Measurements from ENCODE around the gene VRK2.
"Not testable (repeated sequence)": the region's sequence is repeated elsewhere in the genome, so short reads cannot be mapped to it uniquely, and the experiment has no call there.

The VRK2 gene

DNA sequence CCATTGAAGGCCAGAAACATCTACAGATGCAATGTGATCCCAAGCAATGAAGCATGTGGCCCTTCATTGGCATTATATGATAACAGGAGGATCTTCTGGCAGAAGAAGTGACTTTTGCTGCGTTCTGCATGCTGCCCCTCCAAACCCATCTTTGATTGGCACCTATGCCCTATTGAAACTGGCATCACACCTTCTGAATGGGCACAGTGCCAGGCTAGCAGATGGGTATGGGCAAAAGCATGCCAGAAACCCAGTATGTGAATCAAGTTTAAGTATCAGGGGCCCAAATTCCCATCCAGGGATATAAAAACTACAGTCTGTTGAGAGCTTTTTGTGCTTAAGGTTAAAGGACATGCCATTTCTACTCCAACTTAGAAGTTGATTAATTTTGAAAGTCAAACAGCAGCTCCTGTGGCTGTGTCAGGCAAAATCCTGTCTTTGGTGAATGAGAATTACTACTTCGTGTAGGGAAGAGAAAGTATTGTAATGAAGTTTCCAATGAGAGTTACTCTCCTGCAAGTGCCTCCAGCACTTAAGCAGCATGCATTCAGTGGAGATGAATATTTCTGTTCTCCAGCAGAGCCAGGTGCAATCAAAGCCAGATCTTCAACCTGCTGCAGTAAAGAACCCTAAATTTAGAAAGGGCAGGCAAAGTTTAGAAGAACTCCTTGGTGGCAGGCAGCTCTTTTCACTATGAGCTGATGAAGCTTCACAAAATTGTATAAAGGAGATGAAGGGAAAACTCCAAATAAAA, 8.6 kb downstream of the VRK2 start:
- DNase-seq: no peak

DNA sequence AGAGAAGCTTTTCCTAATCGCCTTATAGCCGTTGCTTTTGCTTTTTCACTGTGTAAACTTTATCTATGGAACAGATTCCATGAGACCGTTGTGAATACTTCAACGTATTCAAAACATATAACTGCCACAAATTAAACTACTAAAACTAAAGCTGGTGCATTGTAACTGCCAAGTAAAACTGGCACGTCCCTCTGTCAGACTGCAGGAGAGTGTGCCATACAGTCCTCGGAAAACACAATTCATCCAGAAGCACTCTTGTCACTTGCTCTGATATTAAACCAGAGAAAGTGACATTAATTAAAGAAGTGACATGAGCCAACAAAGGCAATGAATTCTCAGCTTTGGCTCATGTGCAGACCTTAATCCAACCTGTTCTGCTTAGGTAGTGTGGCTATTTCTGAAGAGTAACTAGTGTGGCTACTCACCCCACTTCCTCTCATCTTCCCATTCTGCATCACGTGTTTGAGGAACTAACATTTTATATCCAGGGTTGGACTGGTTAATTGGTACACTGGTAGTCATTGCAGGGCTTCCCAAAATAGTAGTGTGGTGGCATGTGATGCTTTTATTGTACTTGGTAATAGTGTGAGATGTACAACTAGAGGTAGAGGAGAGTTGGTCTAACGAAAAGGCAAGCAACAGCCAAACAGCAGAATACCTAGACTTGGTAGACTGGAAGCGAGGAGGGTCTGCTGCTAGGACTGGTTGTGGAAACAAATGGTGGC, 9.7 kb downstream of the VRK2 start:
- DNase-seq: no peak

DNA sequence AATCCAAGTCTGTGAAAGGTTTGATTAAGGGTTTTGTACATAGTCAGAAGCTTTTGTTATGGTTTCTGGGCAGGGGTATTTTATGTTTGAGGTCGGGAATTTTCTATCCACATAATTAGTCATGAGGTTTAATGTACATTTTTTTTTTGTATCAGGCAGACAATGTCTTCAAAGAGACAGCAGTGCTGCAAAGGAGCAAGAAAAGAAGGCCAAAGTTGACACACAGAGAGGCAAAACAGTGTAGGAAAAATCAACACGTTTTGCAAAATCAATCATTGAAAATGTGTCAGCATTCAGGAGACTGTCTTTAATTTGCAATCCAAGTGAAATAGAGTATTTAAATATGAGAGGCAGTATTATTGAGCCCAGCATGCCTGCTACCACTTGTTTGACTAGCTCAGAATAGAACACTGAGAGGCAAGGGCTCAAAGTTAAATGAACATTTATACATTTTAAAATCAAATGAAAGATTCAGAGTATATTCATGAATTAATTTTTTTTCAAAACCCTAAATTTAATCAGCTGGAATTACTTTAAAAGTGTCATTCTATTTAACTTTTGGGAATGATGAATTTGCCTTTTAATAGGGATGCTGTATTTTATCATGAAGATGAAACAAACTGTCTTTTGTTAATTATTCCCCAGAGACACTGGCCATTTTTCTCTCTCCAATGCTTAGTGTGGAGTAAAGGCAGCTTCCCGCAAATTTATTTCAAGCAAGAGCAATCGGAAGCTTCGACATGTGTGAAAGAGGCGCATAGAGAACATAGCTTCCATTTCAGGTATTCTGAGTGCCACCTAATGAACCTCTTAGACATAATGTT, 11.3 kb downstream of the VRK2 start:
- no peak for DNase-seq

DNA sequence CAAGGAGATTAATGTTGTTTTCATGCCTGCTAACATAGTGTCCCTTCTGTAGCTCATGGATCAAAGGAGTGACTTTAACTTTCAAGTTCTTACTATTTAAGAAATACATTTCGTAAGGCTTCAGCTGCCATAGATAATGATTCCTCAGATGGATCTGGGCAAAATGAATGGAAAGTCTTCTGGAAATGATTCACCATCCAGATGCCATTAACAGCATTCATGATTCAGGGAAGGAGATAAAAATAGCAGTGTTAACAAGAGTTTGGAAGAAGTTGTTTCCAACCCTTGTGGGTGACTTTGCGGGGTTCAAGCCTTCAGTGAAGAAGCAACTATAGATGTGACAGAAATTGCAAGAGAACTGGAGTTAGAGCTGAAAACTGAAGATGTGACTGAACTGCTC, 17.0 kb downstream of the VRK2 start:
- DNase-seq: no peak

DNA sequence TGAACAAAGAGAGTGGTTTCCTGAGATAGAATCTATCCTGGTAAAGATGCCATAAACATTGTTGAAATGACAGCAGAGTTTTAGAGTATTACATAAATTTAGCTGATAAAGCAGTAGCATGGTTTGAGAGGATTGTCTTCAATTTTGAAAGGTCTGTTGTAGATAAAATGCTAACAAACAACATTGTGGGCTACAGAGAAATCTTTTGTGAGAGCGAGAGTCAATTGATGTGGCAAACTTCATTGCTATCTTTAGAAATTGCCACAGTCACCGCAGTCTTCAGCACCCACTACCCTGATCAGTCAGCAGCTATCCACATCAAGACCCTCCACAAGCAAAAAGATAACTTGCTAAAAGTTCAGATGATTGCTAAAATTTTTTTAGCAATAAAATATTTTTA, 17.5 kb downstream of the VRK2 start:
- DNase-seq: no peak

DNA sequence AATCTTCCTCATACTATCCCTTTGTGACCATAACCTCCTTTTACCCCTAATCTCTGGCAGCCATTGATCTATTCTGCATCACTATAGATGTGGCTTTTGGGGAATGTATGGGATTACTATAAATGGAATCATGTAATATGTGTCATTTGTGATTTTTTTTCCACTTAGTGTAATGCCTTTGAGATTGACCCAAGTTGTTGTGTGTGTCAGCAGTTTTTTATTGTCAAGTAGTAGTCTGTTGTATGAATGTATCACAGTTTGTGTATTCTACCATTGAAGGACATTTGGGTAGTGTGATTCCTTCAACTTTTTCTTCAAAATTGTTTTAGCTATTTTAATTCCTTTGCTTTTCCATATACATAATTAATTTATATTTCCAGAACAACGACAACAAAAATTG, 18.6 kb downstream of the VRK2 start:
- DNase-seq: no peak

DNA sequence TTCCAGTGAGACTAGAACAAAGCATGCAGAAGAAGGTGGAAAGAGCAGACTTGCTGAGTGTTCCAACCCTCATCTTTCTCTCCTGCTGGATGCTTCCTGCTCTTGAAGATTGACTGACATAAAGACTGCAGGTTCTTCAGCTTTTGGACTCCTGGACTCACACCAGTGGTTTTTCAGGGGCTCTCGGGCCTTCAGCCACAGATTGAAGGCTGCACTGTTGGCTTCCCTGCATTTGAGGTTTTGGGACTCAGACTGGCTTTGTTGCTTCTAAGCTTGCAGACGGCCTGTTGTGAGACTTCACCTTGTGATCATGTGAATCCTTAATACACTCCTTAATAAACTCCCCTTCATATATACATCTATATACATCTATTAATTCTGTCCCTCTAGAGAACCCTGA, 20.4 kb downstream of the VRK2 start:
- DNase-seq: no peak

DNA sequence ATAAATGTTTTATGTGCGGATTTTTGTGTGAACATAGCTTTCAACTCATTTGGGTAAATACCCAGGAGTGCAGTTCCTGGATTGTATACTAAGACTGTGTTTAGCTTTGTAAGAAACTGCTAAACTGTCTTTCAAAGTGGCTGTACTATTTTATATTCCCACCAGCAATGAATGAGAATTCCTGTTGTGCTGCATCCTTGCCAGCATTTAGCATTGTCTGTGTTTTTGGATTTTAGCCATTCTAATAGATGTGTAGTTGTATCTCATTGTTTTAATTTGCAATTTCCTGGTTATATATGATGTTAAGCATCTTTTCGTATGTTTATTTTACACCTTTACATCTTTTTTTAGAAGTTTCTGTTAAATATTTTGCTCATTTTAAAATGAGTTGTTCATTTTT, 24.2 kb downstream of the VRK2 start:
- no peak for DNase-seq

DNA sequence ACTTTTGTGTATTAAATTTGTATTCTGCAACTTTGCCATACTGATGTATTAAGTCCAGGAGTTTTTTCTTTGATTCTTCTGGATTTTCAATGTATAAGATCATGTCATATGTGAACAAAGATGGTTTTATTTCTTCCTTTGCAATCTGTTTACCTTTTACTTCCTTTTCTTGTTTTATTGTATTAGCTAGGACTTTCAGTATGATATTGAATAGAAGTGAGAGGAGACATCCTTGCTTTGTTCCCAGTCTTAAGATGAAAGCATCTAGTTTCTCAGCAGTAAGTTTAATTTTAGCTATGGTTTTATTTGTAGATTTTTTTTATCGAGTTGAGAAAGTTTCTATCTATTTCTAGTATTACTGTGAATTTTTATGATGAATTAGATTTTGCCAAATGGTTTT, 25.5 kb downstream of the VRK2 start:
- DNase-seq: no peak

DNA sequence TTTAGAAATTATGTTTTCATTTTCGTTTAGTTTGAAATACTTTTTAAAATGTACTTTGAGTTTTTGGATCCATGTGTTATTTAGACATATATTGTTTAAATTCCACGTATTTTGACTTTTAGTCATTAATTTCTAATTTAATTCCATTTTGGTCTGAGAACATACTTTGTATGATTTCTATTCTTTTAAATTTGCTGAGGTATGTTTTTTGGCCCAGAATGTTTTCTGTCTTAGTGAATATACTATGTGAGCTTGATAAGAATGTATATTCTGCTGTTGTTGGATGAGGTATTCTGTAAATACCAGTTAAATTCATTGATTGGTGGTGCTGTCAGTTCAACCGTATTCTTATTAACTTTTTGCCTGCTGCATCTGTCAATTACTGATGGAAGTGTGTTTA, 26.4 kb downstream of the VRK2 start:
- DNase-seq: no peak

DNA sequence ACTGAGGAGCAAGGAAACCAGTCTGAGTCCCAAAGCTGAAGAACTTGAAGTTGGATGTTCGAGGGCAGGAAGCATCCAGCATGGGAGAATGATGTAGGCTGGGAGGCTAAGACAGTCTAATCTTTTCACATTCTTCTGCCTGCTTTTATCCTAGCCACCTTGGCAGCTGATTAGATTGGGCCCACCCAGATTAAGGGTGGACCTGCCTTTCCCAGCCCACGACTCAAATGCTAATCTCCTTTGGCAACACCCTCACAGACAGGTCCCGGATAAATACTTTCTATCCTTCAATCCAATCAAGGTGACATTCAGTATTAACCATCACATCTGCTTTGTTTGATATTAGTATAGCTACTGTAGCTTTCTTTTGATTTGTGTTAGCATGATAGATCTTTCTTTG, 27.1 kb downstream of the VRK2 start:
- DNase-seq: no peak

DNA sequence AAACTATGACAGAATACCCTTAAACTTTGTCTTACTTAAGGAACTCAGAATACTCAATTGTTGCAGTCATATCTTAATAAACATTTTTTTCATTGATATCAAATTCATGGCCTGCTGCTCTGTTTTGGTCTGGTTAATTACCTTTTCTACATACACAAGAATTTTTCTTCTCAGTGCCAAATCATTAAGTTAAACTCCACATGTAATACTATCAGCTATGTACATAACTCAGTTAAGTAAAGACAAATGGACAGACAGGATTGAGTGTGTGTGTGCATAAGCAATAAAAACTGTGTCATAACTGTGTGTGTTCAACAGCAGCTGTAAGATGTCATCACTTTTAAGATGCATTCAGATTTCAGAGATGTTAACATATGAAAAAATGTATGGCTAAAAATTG, 34.4 kb downstream of the VRK2 start:
- DNase-seq: no peak

DNA sequence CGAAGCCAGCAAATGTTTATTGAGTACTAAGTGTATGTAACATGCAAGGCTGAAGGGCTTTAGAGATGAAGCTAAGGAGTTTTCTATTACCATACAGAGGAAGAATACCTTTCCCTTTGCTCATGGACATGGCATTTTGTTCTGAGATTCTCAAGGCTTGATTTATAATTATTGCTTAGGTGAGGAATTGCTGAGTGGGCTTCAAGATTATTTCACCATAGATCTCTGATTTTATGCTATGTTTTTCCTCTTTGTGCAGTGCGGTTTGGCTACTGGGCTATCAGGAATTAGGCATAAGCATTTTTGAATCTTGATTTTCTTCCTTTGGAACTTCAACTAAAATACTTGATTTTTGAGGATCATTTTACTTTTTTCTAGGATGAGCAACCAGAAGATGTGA, 42.5 kb downstream of the VRK2 start:
- DNase-seq: no peak

DNA sequence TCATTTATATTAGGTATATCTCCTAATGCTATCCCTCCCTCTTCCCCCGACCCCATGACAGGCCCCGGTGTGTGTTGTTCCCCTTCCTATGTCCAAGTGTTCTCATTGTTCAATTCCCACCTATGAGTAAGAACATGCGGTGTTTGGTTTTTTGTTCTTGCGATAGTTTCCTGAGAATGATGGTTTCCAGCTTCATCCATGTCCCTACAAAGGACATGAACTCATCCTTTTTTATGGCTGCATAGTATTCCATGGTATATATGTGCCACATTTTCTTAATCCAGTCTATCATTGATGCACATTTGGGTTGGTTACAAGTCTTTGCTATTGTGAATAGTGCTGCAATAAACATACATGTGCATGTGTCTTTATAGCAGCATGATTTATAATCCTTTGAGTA, 46.2 kb downstream of the VRK2 start:
- DNase-seq: not testable (repeated sequence)

DNA sequence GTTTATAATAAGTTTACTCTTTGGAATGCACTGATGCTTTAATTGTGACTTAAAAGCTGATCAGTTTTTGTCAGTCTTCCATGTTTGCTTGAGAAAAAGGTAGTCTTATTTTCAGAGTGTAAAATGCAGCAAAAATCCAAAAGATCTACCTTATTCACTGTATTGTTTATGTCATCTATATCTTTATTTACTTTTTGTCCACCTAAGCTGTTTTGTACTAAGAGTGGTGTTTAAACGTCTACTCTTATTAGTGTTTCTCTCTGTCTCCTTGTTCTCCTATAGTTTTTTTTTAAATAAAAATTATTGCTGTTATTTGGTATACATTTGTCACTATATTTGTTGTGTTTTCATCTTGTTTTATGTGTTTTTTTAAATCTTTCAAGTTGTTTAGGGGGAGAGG, 50.4 kb downstream of the VRK2 start:
- no peak for DNase-seq

DNA sequence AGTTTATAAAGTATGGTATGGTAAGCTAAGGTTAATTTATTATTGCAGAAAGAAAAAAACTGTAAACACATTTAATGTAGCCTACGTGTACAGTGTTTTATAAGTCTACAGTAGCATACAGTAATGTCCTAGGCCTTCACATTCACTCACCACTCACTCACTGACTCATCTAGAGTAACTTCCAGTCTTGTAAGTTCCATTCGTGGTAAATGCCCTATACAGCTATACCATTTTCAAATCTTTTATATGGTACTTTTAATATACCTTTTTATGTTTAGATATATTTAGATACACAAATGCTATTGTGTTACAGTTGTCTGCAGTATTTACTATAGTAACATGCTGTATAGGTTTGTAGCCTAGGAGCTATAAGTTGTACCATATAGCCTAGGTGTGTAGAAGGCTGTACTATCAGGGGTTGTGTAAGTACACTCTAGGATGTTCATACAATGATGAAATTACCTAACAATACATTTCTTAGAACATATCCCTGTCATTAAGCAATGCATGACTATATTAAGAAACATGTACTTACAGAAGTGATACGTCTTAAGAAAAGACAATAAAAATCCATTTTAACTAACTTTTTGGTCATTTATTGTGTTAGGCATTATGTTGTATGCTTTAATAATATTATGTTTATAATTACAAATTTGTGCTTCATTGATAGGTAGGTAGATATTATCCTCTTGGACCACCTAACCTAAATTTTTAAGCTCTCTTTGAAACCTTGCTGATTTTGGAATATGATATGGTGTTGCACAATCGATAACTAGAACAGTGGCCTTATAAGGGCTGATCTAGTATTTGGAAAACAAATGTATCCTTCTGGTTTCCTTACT, 51.9 kb downstream of the VRK2 start:
- DNase-seq: no peak

DNA sequence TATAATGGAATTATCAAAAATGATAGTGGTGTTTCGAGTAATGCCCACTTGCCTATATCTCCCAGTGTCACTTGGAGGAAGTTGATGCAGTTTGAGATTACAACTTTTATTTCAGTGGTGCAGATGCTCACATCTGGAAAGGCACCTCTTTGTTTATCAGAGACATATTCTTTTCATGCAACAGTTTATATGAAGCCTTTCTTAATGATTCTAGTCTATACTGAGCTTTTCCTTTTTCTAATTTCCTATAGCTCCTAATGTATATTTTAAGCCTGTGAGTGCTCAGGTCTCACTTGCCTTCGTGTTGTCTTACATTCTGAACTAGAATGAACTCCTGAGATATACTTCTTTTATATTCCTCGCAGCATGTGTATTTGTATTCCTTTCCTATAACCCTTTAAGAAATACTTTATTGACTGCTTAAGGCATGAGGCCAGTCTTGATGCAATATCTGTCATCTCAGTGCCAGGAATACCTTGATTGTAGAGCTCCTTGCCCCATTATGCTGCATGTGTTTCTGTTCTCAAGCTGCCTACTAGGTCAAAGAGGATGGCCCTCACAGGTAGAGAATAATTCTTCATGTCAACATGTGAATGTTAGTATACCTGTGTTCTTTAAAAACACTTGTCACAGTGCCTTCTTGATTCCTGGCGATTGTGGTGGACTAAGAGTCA, 52.6 kb downstream of the VRK2 start:
- no peak for DNase-seq

DNA sequence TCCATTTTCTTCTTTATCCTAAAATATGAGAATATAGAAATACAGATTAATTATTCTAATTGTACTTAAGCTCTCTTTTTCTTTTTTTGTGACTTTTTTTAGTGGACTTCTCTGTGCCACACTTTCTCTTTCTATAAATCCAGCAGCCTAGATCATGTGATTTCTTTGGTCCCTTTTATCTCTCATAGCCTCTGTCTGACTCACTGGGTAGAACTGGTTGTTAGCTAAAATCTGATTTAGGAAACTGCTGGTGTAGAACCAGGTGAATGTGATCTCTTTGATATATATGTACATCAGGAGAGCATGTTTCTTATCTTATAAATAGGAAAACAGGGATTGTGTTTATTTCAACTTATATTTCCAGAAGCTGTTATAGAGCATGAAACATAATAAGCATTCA, 54.9 kb downstream of the VRK2 start:
- no peak for DNase-seq

DNA sequence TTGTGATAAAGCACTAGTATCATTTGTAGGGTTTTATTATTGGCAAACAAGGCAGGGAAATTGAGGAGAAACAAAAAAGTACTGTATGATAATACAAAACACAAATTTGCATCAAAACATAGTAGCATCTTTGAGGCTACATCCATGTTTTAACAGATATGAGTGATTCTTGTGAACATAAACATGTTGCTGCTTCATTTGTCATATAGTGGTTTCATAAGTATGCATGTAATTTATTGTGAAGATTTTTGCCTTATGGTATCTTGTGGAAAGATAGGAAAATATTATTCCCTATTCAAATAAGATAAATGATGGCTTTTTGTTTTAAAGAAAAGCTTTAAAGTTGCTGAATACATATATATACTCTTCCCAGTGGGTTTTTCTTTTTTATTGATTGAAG, 60.3 kb downstream of the VRK2 start:
- DNase-seq: no peak

DNA sequence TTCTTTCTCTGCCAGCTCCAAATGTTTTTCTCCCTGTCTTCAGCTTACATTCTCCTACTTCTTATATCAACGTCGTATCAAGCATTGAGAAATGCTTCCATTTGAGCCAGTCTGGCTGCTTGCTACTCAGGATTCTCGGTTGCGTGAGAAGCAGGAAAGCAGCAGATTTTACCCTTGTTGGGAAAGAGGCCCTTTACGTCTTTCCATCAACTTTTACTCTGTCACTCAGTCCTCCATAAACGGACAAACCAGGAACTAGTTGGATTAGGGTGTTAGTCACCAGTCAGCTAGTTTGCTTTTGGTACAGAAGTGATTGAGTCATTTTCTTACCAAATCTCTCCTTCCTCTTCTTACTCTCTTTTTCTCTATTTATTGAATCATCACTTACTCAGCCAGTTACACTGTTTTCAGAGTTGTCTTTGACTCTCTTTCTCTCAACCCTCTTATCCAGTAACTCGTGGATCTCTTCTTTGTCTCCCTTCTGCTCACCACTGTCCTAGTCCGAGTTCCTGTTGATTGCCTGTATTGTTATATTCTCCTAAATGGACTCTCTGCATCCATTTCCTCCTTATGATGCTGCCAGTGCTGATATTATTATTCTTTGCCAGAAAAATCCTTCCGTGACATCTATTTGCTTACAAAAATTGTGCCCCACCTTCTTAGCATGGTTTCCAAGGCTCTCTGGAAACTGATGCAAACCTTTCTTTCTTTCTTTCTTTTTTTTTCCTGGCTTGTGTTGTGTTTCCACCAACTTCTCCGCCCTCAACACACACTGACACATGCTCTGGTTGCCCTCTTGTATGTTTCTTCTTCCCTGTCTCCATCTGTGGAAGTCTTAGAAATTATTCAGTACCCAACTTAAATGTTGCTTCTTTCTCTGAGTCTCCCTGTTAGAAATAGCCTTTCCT, 61.5 kb downstream of the VRK2 start:
- no peak for DNase-seq

DNA sequence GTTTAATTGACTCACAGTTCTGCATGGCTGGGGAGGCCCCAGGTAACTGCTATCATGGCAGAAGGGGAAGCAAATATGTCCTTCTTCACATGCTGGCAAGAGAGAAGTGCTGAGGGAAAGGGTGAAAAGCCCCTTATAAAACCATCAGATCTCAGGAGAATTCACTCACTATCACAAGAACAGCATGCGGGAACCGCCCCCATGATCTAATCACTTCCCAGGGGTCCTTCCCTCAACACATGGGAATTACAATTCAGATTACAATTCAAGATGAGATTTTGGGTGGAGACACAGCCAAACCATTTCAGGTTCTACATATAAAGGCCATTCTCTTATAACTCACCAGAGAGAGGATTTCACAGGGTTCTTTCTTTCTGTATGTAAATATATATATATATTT, 62.9 kb downstream of the VRK2 start:
- DNase-seq: no peak
